ENCODE data around the gene RFTN1. TPM values are rescaled to one million over a fixed set of nuclear protein-coding genes. Genes with fewer than 3 reads are reported as not detected.

The RFTN1 gene
- total and polyA plus RNA-seq, 3 donors from 2014 or later = 20.8 to 25.7 (median 22.2) TPM

DNA sequence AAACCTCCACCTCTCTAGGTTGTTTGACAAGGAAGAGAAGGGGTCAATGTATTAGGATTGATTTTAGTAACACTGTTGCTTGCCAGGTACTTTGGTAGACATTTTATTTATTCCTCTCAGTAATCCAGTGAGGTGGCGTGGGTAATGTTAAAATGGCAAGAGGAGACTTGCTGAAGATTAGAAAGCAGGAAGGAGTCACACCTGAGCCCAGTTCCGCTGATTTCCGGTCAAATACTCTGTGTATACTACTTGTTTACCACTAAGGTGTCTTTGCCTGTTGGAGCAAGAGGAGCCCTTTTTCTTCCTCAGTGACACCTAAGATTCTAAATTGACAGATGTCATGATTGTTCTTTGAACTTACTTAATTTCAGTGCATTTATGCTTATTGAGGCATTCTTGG lies 246.8 kb downstream of the RFTN1 start:
- no peaks in the 10 kb centered on the region for H3K27me3 ChIP-seq
- peaks cover 20% of the 10 kb centered on the region for H3K4me1 ChIP-seq
- intact Hi-C loops (cut with DNase I; ENCODE audit: low total_unique reads) = no loop called here
- no peak overlapping the region for H3K27ac ChIP-seq
- TF ChIP-seq, protein P1, sequence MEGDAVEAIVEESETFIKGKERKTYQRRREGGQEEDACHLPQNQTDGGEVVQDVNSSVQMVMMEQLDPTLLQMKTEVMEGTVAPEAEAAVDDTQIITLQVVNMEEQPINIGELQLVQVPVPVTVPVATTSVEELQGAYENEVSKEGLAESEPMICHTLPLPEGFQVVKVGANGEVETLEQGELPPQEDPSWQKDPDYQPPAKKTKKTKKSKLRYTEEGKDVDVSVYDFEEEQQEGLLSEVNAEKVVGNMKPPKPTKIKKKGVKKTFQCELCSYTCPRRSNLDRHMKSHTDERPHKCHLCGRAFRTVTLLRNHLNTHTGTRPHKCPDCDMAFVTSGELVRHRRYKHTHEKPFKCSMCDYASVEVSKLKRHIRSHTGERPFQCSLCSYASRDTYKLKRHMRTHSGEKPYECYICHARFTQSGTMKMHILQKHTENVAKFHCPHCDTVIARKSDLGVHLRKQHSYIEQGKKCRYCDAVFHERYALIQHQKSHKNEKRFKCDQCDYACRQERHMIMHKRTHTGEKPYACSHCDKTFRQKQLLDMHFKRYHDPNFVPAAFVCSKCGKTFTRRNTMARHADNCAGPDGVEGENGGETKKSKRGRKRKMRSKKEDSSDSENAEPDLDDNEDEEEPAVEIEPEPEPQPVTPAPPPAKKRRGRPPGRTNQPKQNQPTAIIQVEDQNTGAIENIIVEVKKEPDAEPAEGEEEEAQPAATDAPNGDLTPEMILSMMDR (IDR thresholded peaks at IDR 0.05) = no peak
- no peak for TF ChIP-seq POLR2A (IDR thresholded peaks at IDR 0.05)
- DNase-seq = no peak
- H3K9me3 ChIP-seq = no peaks in the 10 kb centered on the region
- no peak overlapping the region for H3K4me3 ChIP-seq
- WGBS, 2 donors = 61 to 73% methylated on average over 3 of the region's 3 CpGs
- no peaks in the 10 kb centered on the region for H3K36me3 ChIP-seq (ENCODE audit: low read depth, missing control alignments)

Other genes starting within 250 kb of the RFTN1 start
- gene DPH3, start 248.8 kb downstream of the RFTN1 start, total RNA-seq = 10 to 100 TPM; 14.6 to 14.7 TPM
- gene DPH3, start 248.8 kb downstream of the RFTN1 start, polyA plus RNA-seq (ENCODE audit: insufficient read depth, low read depth, low replicate concordance) = 23.6 TPM
- gene OXNAD1, start 248.5 kb downstream of the RFTN1 start, total RNA-seq = 10 to 100 TPM; 27.3 to 31.2 TPM
- gene OXNAD1, start 248.5 kb downstream of the RFTN1 start, polyA plus RNA-seq (ENCODE audit: insufficient read depth, low read depth, low replicate concordance) = 11.8 TPM
- 10 to 100 TPM; 49.8 to 71.5 TPM for gene DAZL, start 91.7 kb upstream of the RFTN1 start, total RNA-seq
- 124 TPM for gene DAZL, start 91.7 kb upstream of the RFTN1 start, polyA plus RNA-seq (ENCODE audit: insufficient read depth, low read depth, low replicate concordance)

Data from testis (tissue), 3 donors.